ENCODE data around the gene FGF2. TPM values are rescaled to one million over a fixed set of nuclear protein-coding genes. Genes with fewer than 3 reads are reported as not detected.

Gene FGF2
- total RNA-seq, 1 experiment from 2014 or later = 4.1 TPM

- Histone ChIP-seq H3F3A (ENCODE audit: low read length, unreplicated experiment) (no peaks in the 10 kb centered on the region), H3K9me2 (replicated peaks; ENCODE audit: low read length) (no peaks in the 10 kb centered on the region), H3K79me2 (ENCODE audit: low read length) (no peaks in the 10 kb centered on the region), H3K9me3 (ENCODE audit: low read length) (no peaks in the 10 kb centered on the region), H3K4me2 (ENCODE audit: low read length) (no peak overlapping the region), H3K9ac (ENCODE audit: low read length) (no peak overlapping the region), H3K27me3 (ENCODE audit: low read length) (no peaks in the 10 kb centered on the region), H2AFZ (ENCODE audit: low read length) (no peak overlapping the region), H3K36me3 (ENCODE audit: low read depth, low read length) (no peaks in the 10 kb centered on the region), H3K4me3 (ENCODE audit: low read length) (no peak overlapping the region), H3K27ac (ENCODE audit: low read length) (no peak overlapping the region), H3K4me1 (ENCODE audit: insufficient read depth, low read length) (no peaks in the 10 kb centered on the region), H4K20me1 (ENCODE audit: low read length) (no peaks in the 10 kb centered on the region)
- ChIA-PET POLR2A (ENCODE audit: unreplicated experiment) (no interaction called here), CTCF (no interaction called here)
- ATAC-seq (no peak), DNase-seq (peak; percentile 60)
- intact Hi-C loops (cut with micrococcal nuclease) = no loop called here
- no TSS peak for BruUV-seq (replicated peaks)
- TF ChIP-seq EZH2phosphoT487 (IDR thresholded peaks at IDR 0.05; ENCODE audit: borderline replicate concordance, low read length) = no peak
- TF ChIP-seq, protein P1, sequence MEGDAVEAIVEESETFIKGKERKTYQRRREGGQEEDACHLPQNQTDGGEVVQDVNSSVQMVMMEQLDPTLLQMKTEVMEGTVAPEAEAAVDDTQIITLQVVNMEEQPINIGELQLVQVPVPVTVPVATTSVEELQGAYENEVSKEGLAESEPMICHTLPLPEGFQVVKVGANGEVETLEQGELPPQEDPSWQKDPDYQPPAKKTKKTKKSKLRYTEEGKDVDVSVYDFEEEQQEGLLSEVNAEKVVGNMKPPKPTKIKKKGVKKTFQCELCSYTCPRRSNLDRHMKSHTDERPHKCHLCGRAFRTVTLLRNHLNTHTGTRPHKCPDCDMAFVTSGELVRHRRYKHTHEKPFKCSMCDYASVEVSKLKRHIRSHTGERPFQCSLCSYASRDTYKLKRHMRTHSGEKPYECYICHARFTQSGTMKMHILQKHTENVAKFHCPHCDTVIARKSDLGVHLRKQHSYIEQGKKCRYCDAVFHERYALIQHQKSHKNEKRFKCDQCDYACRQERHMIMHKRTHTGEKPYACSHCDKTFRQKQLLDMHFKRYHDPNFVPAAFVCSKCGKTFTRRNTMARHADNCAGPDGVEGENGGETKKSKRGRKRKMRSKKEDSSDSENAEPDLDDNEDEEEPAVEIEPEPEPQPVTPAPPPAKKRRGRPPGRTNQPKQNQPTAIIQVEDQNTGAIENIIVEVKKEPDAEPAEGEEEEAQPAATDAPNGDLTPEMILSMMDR (conservative IDR thresholded peaks at IDR 0.05; ENCODE audit: low read depth, low read length) = no peak
Observed at GRCh38 chr4:122819708-122820449, 6.8 kb upstream of the FGF2 start.

DNA sequence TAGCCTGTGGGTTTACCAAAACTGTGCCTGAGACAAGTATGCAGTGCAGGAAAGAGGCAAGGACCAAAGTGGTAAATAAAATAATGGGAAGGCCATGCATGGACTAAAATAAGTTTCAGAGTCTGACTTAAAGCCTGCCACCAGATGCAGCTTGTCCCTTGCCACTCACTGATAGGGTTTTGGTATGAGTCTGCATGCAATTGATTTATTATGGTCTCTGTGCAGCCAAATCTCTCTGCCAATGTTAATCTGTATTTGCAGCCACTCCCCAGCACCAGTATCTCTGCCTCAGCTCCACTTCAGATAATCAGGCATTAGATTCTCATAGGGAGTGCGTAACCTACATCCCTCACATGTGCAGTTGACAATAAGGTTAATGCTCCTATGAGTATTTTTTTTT, 5.5 kb upstream of the FGF2 start:
- ChIA-PET POLR2A (ENCODE audit: unreplicated experiment) (no interaction called here), CTCF (no interaction called here)
- H3K27me3 ChIP-seq (ENCODE audit: low read length) = no peaks in the 10 kb centered on the region
- no peaks in the 10 kb centered on the region for H4K20me1 ChIP-seq (ENCODE audit: low read length)
- no peak overlapping the region for H3K9ac ChIP-seq (ENCODE audit: low read length)
- H3K4me1 ChIP-seq (ENCODE audit: insufficient read depth, low read length) = no peaks in the 10 kb centered on the region
- TF ChIP-seq, protein P1 (conservative IDR thresholded peaks at IDR 0.05; ENCODE audit: low read depth, low read length) = no peak
- TF ChIP-seq EZH2 (IDR thresholded peaks at IDR 0.05; ENCODE audit: low read length, unreplicated experiment) = no peak
- no peak for TF ChIP-seq EZH2phosphoT487 (IDR thresholded peaks at IDR 0.05; ENCODE audit: borderline replicate concordance, low read length)
- no peaks in the 10 kb centered on the region for H3K9me3 ChIP-seq (ENCODE audit: low read length)
- H3F3A ChIP-seq (ENCODE audit: low read length, unreplicated experiment) = no peaks in the 10 kb centered on the region
- H3K27ac ChIP-seq (ENCODE audit: low read length) = no peak overlapping the region
- H3K9me2 ChIP-seq (replicated peaks; ENCODE audit: low read length) = no peaks in the 10 kb centered on the region
- H3K4me3 ChIP-seq (ENCODE audit: low read length) = no peak overlapping the region
- no peaks in the 10 kb centered on the region for H3K36me3 ChIP-seq (ENCODE audit: low read depth, low read length)
- H2AFZ ChIP-seq (ENCODE audit: low read length) = no peak overlapping the region
- no peak overlapping the region for H3K4me2 ChIP-seq (ENCODE audit: low read length)
- ATAC-seq (no peak), DNase-seq (no peak)
- BruUV-seq (replicated peaks) = no TSS peak
- intact Hi-C loops (cut with micrococcal nuclease) = no loop called here
- no peaks in the 10 kb centered on the region for H3K79me2 ChIP-seq (ENCODE audit: low read length)

GRCh38 chr4:122822466-122822865, 4.2 kb upstream of the FGF2 start:
- CTCF ChIA-PET = no interaction called here
- no peak for ATAC-seq
- Histone ChIP-seq H3K27ac (ENCODE audit: low read length) (no peak overlapping the region), H4K20me1 (ENCODE audit: low read length) (no peaks in the 10 kb centered on the region), H2AFZ (ENCODE audit: low read length) (no peak overlapping the region), H3K4me3 (ENCODE audit: low read length) (no peak overlapping the region), H3K79me2 (ENCODE audit: low read length) (peaks cover 4% of the 10 kb centered on the region; the same call in 1 of the 2 replicates), H3F3A (ENCODE audit: low read length, unreplicated experiment) (no peaks in the 10 kb centered on the region), H3K4me1 (ENCODE audit: insufficient read depth, low read length) (no peaks in the 10 kb centered on the region), H3K9me2 (replicated peaks; ENCODE audit: low read length) (no peaks in the 10 kb centered on the region), H3K4me2 (ENCODE audit: low read length) (no peak overlapping the region), H3K9ac (ENCODE audit: low read length) (no peak overlapping the region), H3K9me3 (ENCODE audit: low read length) (no peaks in the 10 kb centered on the region), H3K36me3 (ENCODE audit: low read depth, low read length) (no peaks in the 10 kb centered on the region), H3K27me3 (ENCODE audit: low read length) (no peaks in the 10 kb centered on the region)
- no peak for DNase-seq
- intact Hi-C loops (cut with micrococcal nuclease) = no loop called here
- POLR2A ChIA-PET (ENCODE audit: unreplicated experiment) = no interaction called here
- no TSS peak for BruUV-seq (replicated peaks)
- TF ChIP-seq, protein P1 (conservative IDR thresholded peaks at IDR 0.05; ENCODE audit: low read depth, low read length) = no peak
- TF ChIP-seq EZH2 (IDR thresholded peaks at IDR 0.05; ENCODE audit: low read length, unreplicated experiment) = no peak
- TF ChIP-seq EZH2phosphoT487 (IDR thresholded peaks at IDR 0.05; ENCODE audit: borderline replicate concordance, low read length) = no peak
